Stimulated activated CD4-positive, alpha-beta T cell treated with anti-CD3 and anti-CD28 coated beads, Interleukin-15, amount 100 ng/mL, for 48 hours (primary cell): Measurements from ENCODE around the gene ACSF3.

ENCODE experiments used
- DNase-seq, 2 donors: peaks; one replicate each; pipeline ENCODE4 v3.0.0-alpha.2; 2020; ENCODE audit warnings: low read depth in 2 of 2

The ACSF3 gene

DNA sequence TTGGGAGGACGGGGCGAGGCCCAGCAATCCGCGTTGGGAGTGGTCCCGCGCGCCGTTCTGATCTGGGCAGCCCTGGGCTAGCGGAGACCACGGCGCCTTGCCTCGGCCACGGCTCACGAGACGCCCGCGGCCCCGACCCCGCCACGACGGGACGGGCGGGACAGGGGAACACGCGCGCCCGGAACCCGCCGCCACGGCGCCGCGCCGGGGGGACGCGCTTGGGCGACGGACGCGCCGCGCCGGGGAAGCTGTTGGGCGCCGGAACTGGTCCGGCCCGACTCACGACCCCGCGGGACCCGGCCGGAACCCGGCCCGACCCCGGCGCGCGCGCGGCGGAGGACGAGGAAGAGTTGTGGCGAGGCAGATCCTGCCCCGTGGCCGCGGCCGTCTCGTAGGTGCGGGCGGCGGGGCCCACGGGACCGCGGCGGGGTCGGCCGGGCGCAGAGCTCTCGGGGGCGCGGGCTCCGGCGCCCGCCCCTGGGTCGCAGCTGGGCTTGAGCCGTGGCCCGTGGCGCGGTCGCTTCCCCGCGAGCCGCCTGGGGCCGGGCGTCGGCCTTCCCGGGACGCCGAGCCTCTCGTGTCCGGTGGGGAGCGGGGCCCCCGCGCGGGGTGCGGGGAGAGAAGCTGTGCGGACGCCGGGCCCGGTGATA, at the start of gene ACSF3:
Gene ACSF3 (plus strand): TSS at position 251 of the 650 bp plus-strand sequence. CDS start 6,830 bp downstream, outside the sequence.
- peak; percentile 43 to 55 for DNase-seq

DNA sequence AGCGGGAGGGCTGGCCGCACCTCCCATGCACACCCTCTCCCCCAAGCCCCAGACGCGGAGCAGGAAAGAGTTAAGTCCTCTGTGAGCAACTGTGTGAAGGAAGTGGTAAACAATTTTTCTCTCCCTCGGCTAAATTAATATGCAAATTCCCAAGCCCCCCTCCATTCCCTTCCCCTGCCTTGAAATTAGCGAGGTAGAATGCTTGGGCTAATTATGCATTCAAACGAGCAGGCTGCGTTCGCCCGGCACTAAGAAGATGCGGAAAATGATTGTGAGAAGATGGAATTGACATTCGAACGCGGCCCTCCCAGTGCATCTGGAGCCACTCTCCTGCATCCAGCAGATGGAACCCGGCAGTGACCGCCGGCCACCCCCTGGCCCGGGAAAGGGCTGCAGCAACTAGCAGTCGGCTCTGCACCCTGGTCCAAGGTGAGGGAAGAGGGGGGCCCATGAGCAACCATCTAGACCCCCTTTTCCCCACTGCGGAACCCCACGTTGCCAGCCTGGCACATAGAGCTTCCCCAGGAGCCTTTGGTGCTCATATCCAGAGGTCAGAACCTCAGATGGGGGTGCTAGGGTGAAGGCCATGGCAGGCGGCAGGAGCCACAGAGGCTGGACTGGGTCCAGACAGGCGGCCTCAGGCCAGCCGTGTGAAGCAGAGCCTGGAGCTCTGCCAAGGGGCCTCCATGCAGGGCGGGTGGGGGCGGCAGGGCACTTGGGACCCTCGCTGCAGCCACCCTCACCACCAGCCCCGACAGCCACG, 49.1 kb upstream of the ACSF3 start:
- DNase-seq: no peak

DNA sequence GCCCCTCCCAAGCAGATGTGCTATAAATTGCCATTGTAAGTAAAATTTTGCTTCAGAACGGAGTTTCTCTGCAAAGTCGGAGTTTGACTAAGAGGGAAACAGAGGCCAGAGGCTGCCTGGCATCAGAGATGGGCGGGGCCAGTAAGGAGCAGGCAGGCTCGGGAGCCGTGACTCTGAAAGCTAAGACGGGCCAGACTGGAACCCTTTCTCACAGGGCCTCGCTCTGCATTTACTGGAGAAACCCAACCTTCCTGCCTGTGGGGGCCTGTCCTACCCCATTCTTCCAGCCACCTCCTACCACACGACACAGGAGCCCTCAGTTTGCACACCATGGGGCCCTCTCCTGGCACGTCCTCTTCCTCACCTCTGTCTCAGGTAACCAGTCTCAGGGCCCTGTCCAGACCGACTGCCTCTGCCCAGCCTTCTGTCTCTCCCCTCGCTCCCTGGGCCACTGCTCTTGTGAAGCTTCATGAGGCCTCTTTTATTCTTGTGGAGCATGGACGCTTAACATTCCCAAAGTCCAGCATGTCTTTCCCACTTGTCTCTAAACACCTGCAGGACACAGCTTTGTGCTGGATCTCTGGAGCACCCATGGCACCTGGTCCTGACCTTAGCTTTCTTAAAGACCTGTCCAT, 48.4 kb upstream of the ACSF3 start:
- no peak for DNase-seq

DNA sequence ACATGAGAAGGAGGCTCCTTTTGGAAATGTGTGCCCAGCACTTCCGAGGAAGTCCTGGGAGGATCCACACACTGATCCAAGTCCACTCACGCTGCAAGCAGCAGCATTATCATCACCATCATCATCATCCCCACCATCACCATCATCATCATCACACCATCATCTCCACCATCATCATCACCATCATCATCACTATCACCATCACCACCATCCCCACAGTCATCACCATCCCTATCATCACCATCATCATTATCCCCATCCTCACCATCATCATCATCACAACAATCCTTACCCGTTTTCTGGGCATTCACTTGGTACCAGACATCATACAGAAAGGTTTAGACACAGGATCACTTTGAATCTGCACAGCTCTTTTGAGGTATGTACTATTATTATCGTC, 47.8 kb upstream of the ACSF3 start:
- no peak for DNase-seq

DNA sequence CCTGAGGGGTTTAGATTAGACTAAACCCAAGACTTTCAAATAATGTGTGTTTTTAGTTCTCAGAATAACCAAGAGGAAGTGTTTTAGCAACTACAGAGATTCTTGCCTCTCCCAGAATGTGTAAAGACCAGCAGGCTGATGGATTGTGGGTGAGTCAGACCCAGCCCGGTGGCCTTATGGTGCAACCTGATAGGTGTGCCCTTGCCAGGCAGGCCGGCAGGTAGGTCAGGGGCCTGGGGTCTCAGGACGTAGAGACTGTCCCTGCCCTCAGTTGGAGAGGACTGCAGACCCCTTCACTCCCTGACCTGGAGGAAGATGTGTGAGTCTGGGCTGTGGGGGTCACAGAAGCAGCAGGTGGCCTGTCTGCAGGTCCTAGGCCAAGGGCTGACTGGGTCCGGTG, 47.2 kb upstream of the ACSF3 start:
- DNase-seq: no peak

DNA sequence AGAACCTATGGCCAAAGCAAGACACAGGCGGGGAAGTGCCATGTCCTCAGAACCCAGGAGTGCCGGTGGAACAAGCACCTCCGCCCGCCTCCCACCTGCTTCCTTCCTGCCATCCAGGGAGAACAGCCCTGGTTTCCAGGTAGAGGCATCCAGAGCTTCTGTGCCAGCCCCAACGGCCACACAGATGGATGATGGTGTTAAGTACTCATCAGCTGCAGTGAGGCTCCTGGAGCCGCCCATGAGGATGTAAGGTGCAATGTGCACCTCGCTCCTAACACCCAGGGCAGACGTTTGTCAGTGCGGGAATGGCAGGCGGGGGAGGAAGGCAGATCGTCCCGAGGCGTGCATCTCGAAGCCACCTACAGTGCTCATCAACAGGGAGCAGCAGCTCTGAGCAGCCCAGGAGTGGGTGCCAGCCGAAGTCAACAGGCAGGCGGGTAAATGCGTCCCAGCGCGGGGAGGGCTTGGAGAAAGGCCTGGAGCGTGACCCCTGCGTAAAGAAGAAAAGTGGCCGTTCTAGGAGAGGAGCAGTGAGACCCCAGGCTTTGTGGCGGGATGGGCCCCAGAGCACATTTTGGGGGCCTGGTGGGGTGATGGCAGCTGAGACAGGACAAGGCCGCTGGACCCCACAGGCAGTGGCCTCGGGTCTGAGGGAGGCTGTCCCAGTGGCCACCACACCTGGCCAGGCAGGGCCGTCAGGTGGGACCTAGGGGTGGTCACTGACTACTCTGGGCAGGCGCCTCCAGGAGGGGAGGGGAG, 46.1 kb upstream of the ACSF3 start:
- DNase-seq: no peak

DNA sequence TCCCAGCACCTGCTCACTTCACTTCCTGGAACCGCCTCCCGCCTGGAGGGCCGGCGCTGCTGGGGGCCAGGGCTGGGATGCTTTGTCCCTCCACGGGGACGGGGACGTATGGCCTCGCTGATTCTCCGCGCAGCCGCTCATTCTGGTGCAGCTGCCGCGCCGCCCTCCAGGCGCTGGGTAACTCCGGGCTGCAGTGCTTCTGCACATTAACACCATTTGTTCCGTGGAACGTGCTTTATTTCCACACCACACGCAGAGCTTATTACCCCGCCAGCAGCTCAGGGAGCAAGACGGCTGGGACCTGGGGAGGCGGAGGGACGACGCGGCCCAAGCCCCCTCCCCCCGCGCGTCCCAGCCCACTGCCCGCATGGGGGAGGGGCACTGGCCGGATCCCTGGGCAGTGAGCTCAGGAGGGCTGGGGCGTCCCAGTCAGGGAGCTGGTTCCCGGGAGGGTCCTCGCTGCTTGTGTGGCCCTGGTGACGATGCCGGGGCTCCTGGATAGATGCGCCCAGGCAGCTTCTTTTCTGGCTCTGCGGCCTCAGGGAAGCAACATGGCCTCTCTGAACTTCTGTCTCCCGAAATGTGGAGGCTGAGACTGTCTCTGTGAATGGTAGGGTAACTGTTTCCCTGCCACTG, 45.4 kb upstream of the ACSF3 start:
- DNase-seq: no peak

DNA sequence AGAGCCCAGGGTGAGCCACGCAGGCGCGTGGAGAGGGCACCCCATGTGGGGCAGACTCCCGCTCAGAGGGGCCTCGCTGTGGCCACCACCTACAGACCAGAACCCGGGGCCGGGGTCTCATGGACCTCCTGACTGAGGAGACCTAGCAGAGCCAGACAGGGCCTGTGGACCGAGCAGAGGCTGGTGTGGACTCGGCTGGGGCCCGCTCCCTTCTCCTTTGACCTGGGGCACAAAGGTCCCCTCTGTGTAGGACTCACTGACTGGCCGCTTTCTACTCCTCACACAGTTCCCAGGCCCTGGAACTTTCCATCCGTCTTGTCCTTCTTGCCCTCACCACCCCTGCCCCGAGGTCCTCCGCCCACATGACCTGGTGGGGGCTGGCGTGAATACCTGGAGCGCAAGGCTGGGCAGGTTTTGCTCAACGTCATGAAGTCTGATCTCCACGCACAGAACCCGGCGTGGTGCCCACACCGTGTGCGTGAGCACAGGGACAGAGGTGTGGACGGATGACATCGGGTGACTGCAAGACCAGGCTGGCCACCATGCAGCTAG, 44.7 kb upstream of the ACSF3 start:
- no peak for DNase-seq

DNA sequence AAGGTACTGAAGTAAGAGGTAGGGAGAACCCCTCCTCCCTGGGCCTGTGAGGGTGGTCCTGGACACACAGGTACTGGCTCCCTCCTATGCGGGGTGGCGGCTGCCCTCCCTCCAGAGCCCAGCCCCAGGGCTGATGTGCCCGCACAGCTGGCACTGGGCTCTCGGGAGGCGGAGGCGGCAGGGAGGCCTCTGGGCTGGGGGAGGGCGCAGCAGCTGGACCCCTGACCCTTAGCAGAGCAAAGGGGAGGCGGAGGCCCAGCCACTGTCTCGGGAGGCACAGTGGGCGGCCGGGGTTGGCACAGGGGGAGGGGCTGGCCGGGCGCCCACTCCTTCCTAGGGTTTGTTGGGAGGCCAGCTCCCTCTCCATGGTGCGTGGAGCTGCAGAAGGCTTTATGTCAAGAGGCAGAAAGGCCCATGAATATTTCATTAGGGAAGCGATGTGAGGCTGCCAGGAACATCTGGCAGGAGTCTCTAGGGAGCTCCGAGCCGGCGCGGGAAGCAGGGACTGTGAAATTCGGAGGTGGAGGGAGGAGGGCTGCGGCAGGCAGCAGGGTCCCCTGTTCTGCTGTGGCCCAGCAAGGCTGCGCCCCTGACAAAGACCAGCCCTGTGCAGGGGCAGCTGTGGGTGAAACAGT, 44.1 kb upstream of the ACSF3 start:
- DNase-seq: no peak

DNA sequence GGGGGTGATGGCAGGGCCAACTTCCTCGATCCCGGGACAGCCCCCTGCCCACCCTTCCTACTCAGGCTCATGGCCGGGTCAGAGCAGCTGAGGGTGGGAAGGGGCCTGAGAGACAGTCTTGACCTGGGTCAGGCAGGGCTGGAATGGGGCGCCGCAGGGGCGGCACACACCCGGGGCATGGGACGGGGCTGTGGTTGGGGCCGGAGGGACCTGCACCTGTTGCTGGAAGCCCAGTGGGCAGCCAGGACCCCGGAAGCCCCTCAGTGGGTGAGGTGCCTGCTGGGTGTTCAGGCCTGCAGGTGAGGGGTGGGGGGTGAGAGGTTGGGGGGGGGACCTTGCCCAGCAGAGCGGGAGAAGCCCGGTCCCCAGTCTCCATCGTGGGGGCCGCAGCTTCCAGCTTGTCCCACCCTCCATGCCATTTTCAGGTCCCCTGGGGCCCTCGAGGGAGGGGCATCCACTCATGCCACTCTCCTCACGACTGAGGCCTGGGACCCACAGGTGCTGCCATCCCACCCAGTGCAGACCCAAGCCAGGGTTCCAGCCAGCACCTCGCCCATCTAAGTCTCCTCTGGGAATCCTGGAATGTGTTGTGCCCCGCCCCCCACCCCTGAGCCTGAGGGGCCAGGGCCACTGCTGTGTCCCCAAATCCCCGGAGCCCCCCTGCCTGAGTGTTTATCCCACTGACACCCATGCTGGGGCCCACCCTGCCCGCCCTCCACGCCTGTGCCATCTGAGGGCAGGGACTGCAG, 43.4 kb upstream of the ACSF3 start:
- DNase-seq: no peak

DNA sequence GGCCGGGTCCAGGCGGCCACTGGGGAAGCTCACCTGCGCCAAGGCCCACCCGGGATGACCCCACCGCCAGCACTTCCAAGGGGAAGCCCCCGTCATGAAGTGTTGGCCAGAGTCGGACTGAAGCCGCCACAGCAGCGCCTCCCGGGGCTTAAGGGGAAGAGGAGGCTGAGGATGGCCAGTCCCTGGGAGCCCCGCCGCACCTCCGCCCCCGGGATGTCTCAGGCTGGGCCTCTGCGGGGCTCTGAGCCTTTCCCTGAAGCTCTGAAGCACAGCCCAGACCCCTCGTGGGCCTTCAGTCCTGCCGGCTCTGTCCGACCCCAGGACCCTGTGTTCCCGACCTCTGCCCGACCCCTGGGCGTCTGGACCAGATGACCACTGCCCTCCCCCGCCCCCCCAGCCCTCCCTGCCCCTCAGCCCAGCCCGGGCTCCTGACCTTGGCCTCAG, 42.8 kb upstream of the ACSF3 start:
- no peak for DNase-seq

DNA sequence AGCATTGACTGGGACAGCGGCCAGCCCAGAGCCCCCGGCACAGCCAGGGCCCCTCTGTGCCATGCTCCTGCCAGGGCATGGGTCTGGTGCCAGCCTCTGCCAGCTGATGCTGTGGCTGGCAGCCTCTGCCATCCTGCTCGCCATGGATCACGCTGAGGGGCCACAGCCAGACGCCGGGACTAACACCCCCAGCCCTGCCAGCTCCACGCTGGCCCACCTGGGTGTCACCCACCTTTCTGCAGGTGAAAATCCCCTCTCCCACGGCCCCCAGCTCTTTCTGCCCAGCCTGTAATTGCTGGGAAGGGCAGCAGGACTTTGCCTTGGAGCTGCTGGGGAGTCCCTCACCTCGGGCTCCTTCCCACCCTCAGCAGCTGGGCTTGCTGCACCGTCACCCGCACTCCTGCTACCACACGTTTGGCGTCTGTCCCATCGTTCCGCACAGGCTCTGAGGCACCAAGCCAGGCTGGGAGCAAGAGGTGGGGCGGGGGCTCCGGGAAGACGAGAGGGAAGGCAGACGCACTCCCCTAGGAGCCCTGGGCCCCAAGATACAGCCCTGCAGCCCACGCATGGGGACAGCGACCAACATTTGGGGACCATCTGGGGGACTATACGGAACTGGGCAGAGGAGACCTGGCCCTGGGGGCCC, 42.0 kb upstream of the ACSF3 start:
- no peak for DNase-seq

DNA sequence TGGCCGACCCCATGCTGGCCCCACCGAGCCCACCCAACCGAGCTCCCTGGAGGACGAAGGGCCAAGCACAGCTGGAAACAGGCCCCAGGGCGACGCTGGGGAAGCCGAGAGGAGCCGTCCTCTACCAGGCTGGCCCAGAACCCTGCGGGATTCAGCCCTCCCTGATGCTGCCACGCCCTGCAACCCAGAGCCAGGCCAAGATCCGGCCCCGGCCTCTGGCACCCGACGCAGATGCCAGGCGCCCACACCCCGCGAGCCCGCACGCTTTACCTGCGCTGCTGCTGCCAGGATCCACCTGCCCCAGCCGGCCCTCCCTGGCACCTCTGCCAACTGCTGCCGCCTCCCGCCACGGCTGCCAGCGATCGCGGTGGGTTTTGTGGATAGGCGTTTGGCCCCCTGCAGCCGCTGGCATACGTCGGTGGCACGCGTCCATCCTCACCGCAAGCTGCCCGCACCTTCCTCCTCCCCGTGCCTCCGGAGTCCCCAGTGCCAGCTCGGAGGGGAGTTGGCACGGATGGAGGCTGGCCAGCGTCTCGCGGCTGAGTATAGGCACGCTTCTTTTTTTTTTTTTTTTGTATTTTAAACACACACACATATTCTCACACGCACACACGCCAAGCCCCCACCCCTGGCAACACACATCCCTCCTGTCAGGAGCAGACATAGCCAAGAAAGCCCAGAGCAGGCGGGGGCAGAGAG, 41.3 kb upstream of the ACSF3 start:
- no peak for DNase-seq

DNA sequence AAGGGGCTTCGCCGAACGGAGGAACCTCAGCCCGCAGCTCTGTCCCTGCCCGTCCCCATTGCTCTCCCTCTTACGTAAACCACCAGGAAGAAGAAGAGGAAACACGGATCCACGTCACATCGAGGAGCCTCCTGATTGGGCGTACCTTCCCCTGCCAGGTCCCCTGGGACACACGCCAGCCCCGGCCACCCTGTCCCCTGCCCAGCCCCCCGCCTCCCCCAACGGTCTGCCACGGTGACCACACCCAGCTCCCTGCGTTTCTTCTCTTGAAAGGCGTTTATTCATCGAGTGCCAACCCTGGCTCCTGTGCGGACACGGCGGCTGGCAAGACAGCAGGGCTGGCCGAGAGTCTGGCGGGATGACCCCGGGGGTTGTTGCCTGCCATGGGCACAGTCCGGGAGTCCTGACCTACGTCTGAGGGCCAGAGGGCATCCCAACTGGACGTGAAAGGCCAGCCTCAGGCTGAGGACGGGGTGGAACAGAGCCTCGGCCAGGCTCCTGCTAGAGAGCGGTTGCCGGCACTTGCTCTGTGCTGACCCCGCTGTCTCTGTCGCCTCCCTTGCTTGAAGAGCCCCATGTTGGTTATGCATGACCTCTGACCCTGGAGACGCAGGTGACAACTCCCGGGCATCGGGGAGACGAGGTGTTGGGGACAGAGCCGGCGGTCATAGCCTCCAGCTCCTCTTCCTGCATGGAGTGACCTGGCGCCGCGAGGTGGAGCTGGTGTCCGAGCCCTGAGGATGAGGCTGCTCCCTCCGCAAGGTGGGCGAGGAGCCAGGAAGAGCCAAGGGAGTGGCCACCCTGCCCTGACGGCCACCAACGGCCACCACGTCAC, 40.5 kb upstream of the ACSF3 start:
- no peak for DNase-seq

DNA sequence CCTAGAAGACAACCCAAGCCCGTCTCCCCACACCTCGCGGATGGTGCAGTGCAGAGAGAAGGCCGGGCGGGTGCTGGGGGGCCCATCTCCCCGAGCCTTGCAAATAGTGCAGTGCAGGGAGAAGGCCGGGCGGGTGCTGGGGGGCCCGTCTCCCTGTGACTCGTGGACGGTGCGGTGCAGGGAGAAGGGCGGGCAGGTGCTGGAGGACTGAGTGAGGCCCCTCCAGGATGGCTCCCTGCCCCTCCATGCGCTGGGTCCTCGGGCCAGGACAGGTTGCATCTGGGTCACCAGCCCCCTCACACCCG, 40.0 kb upstream of the ACSF3 start:
- DNase-seq: no peak

DNA sequence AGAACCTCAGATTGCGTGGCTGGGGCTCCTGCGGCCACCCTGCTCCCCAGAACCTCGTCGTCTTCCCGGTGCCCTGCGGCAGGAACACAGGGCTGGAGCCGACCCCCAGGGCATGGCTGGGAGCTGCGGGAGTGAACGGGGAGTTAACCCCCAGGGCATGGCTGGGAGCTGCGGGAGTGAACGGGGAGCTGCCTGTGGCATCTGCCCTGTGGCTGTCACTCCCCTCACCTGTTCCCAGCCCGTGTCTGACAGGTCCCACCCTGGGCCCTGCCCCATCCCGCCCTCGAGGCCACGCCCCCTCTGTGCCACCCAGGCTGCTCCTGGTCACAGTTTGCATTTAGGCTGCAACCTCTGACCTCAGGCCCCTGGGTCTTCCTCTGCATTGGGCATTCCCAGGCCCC, 39.4 kb upstream of the ACSF3 start:
- no peak for DNase-seq

DNA sequence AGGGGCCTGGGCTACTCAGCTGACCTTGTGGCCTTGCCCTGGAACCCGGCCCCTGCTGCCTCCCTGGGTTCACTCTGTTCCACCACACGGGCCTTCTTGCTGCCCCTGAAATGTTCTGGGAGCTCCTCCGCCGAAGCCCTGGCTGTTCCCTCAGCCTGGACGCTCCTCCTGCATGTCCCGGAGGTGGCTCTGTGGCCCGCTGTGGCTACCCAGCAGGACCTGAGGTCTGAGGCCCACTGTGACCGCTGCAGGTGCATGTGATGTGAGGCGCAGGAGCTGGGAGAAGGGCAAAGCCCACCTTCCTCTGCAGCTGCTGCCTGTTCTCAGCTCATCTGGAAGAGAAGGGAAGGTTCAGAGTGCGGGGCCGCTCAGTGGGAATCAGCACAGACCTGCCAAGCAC, 38.9 kb upstream of the ACSF3 start:
- DNase-seq: no peak

DNA sequence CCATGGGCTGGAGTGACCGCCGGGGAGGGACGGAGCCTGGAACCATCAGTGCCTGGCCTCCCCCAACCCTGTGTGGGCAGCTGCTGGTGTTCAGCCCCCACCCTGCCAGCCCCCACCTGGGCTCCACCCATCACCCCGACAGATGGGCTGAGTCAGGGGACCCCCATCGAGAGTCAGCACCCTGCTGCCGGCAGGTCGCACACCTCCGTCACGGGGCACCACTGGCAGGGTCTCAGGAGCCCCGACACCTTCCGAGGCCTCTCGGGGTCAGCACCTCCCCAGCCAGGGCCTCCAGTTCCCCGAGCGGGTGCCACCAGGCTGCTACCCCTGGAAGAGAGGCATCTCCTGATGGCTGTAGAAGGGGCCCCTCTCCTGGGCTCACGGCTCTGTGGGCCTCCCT, 38.3 kb upstream of the ACSF3 start:
- DNase-seq: no peak
